HEK293 (cell line): ENCODE measurements around the gene STRN3.

Source experiments
- CTCF ChIA-PET: fragments of 350-600 bp; formaldehyde crosslinking; extraction: SDS; loops from one replicate; lab custom pipeline; 2021; ENCODE audit warnings: antibody characterized with exemption; lab: Yijun Ruan, JAX
- POLR2A ChIA-PET: fragments of 300-600 bp; formaldehyde crosslinking; extraction: SDS; loops from one replicate; lab custom pipeline; 2020; ENCODE audit warnings: antibody characterized with exemption, inconsistent platforms; lab: Yijun Ruan, JAX
- H3K27ac ChIP-seq: fragments of 200-500 bp; sonication (Bioruptor generic); 2 replicates; pipeline ENCODE4 v1.5.1; 2014; ENCODE audit warnings: low read depth, low read length, control low read depth, inconsistent platforms; ENCODE audit errors: extremely low read depth
- H3K36me3 ChIP-seq, 2 experiments: fragments of 200-500 bp in 1 of 2; sonication (Bioruptor generic) in 1 of 2; 1 replicate in 1 of 2; 2 replicates in 1 of 2; pipeline ENCODE4 v1.5.1; 2014 to 2017; ENCODE audit warnings: inconsistent platforms in 2 of 2, low read length in 2 of 2; ENCODE audit not compliant: control insufficient read depth in 2 of 2, insufficient read depth in 1 of 2
- H3K4me1 ChIP-seq: fragments of 200-500 bp; sonication (Bioruptor generic); 2 replicates; pipeline ENCODE4 v1.5.1; 2014; ENCODE audit warnings: mild to moderate bottlenecking, low read length, inconsistent platforms; ENCODE audit not compliant: control insufficient read depth, insufficient read depth
- H3K4me3 ChIP-seq: 2 replicates; pipeline ENCODE4 v1.5.1; 2011; ENCODE audit warnings: low read depth, mild to moderate bottlenecking, control low read depth, low read length, moderate library complexity
- H3K9me3 ChIP-seq: fragments of 200-500 bp; sonication (Bioruptor generic); 2 replicates; pipeline ENCODE4 v1.5.1; 2014; ENCODE audit warnings: low read depth, low read length, inconsistent platforms; ENCODE audit not compliant: control insufficient read depth, insufficient read depth
- IKZF3 ChIP-seq: fragments of 450-650 bp; IDR thresholded peaks from 2 replicates; pipeline ENCODE4 v1.5.0; 2018; ENCODE audit warnings: missing biosample characterization, mild to moderate bottlenecking, missing genetic modification characterization, moderate library complexity
- KLF9 ChIP-seq: fragments of 450-650 bp; formaldehyde crosslinking; IDR thresholded peaks from 2 replicates; pipeline ENCODE4 v1.5.1; 2016; ENCODE audit warnings: missing biosample characterization, missing genetic modification characterization, low read depth
- REPIN1 ChIP-seq: fragments of 450-650 bp; formaldehyde crosslinking; IDR thresholded peaks from 2 replicates; pipeline ENCODE4 v1.5.1; 2017; ENCODE audit warnings: missing biosample characterization, missing genetic modification characterization, low read depth
- SP7 ChIP-seq: fragments of 450-650 bp; formaldehyde crosslinking; IDR thresholded peaks from 2 replicates; pipeline ENCODE4 v1.5.1; 2016; ENCODE audit warnings: missing biosample characterization, missing genetic modification characterization
- ZNF112 ChIP-seq: fragments of 450-650 bp; formaldehyde crosslinking; IDR thresholded peaks from 2 replicates; pipeline ENCODE4 v1.5.0; 2017; ENCODE audit warnings: missing biosample characterization, missing genetic modification characterization
- ZNF157 ChIP-seq: fragments of 450-650 bp; formaldehyde crosslinking; IDR thresholded peaks from 2 replicates; pipeline ENCODE4 v1.5.1; 2016; ENCODE audit warnings: missing biosample characterization, missing genetic modification characterization
- ZNF23 ChIP-seq: fragments of 450-650 bp; formaldehyde crosslinking; IDR thresholded peaks from 2 replicates; pipeline ENCODE4 v1.5.1; 2016; ENCODE audit warnings: missing biosample characterization, missing genetic modification characterization, borderline replicate concordance
- ZNF239 ChIP-seq: fragments of 450-650 bp; formaldehyde crosslinking; IDR thresholded peaks from 2 replicates; pipeline ENCODE4 v1.5.1; 2016; ENCODE audit warnings: missing biosample characterization, missing genetic modification characterization
- ZNF24 ChIP-seq: fragments of 450-650 bp; formaldehyde crosslinking; IDR thresholded peaks from 2 replicates; pipeline ENCODE4 v1.5.1; 2016; ENCODE audit warnings: missing biosample characterization, missing genetic modification characterization
- ZNF266 ChIP-seq: fragments of 450-650 bp; formaldehyde crosslinking; IDR thresholded peaks from 2 replicates; pipeline ENCODE4 v1.5.1; 2016; ENCODE audit warnings: missing biosample characterization, missing genetic modification characterization, low read depth
- ZNF302 ChIP-seq: fragments of 450-650 bp; formaldehyde crosslinking; IDR thresholded peaks from 2 replicates; pipeline ENCODE4 v1.5.1; 2016; ENCODE audit warnings: missing biosample characterization, missing genetic modification characterization, low read depth
- ZNF335 ChIP-seq: fragments of 450-650 bp; formaldehyde crosslinking; conservative IDR thresholded peaks from 2 replicates; pipeline ENCODE4 v1.5.1; 2016; ENCODE audit warnings: missing biosample characterization, missing genetic modification characterization
- ZNF521 ChIP-seq: fragments of 450-650 bp; formaldehyde crosslinking; IDR thresholded peaks from 2 replicates; pipeline ENCODE4 v1.5.1; 2017; ENCODE audit warnings: missing biosample characterization, mild to moderate bottlenecking, missing genetic modification characterization
- ZNF621 ChIP-seq: fragments of 450-650 bp; formaldehyde crosslinking; IDR thresholded peaks from 2 replicates; pipeline ENCODE4 v1.5.1; 2017; ENCODE audit warnings: missing biosample characterization, missing genetic modification characterization
- ZNF660 ChIP-seq: fragments of 450-650 bp; IDR thresholded peaks from 2 replicates; pipeline ENCODE4 v1.5.1; 2018; ENCODE audit warnings: missing biosample characterization, mild to moderate bottlenecking, missing genetic modification characterization
- ZNF830 ChIP-seq: fragments of 450-650 bp; IDR thresholded peaks from 2 replicates; pipeline ENCODE4 v1.5.0; 2018; ENCODE audit warnings: missing biosample characterization, missing genetic modification characterization, low read depth, mild to moderate bottlenecking, moderate library complexity
- ZNF837 ChIP-seq: fragments of 450-650 bp; formaldehyde crosslinking; IDR thresholded peaks from 2 replicates; pipeline ENCODE4 v1.5.1; 2016; ENCODE audit warnings: missing biosample characterization, missing genetic modification characterization
- TF ChIP-seq, protein P1 (sequence below): fragments of 450-650 bp; IDR thresholded peaks from 2 replicates; pipeline ENCODE4 v1.5.1; 2018; ENCODE audit warnings: missing biosample characterization, mild to moderate bottlenecking, missing genetic modification characterization
- TF ChIP-seq, protein P2 (sequence below): fragments of 450-650 bp; formaldehyde crosslinking; IDR thresholded peaks from 2 replicates; pipeline ENCODE4 v1.5.1; 2016; ENCODE audit warnings: missing biosample characterization, missing genetic modification characterization
- TF ChIP-seq, protein P3 (sequence below): fragments of 450-650 bp; formaldehyde crosslinking; IDR thresholded peaks from 2 replicates; pipeline ENCODE4 v1.5.1; 2017; ENCODE audit warnings: missing biosample characterization, missing genetic modification characterization
- TF ChIP-seq, protein P4 (sequence below): fragments of 450-650 bp; formaldehyde crosslinking; IDR thresholded peaks from 2 replicates; pipeline ENCODE4 v1.5.1; 2016; ENCODE audit warnings: missing biosample characterization, missing genetic modification characterization
- TF ChIP-seq, protein P5 (sequence below): fragments of 450-650 bp; formaldehyde crosslinking; IDR thresholded peaks from 2 replicates; pipeline ENCODE4 v1.5.1; 2017; ENCODE audit warnings: missing biosample characterization, missing genetic modification characterization
- TF ChIP-seq, protein P6 (sequence below): fragments of 450-650 bp; formaldehyde crosslinking; IDR thresholded peaks from 2 replicates; pipeline ENCODE4 v1.5.1; 2016; ENCODE audit warnings: missing biosample characterization, missing genetic modification characterization

STRN3 gene

DNA sequence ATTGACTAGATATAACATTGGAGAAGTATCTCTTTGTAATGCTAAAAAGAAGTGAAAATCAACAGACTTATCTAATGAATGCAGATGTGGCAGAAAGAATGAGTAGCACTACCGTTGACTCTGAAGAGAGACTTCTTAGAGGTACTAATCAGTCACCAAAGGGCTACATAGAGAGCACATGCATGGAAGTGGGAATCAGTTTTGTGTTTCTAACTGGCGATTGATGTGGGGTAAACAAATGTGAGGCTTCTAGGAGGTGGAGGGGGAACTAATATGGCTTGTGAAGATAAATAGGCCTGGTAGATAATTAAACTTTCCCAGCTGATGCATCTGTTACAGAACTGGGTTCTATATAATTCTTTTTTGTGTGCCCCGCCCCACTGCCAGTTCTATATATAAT lies 141.3 kb downstream of the STRN3 start:
- Histone ChIP-seq H3K9me3 (no peaks in the 10 kb centered on the region), H3K36me3 (peaks cover 68 to 84% of the 10 kb centered on the region in 2 experiments), H3K27ac (no peak overlapping the region), H3K4me3 (no peak overlapping the region), H3K4me1 (no peaks in the 10 kb centered on the region)
- TF ChIP-seq IKZF3 (tag by site-specific recombination), result no peak
- TF ChIP-seq, protein P1, sequence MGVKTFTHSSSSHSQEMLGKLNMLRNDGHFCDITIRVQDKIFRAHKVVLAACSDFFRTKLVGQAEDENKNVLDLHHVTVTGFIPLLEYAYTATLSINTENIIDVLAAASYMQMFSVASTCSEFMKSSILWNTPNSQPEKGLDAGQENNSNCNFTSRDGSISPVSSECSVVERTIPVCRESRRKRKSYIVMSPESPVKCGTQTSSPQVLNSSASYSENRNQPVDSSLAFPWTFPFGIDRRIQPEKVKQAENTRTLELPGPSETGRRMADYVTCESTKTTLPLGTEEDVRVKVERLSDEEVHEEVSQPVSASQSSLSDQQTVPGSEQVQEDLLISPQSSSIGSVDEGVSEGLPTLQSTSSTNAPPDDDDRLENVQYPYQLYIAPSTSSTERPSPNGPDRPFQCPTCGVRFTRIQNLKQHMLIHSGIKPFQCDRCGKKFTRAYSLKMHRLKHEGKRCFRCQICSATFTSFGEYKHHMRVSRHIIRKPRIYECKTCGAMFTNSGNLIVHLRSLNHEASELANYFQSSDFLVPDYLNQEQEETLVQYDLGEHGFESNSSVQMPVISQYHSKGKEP (tag by site-specific recombination), result no peak
- no peak for TF ChIP-seq ZNF335 (tag by site-specific recombination)
- no peak for TF ChIP-seq ZNF239 (tag by site-specific recombination)
- TF ChIP-seq ZNF660, result no peak
- no peak for TF ChIP-seq ZNF157 (tag by site-specific recombination)
- no peak for TF ChIP-seq ZNF266 (tag by site-specific recombination)
- no peak for TF ChIP-seq ZNF23 (tag by site-specific recombination)
- no peak for TF ChIP-seq ZNF302
- TF ChIP-seq, protein P2, sequence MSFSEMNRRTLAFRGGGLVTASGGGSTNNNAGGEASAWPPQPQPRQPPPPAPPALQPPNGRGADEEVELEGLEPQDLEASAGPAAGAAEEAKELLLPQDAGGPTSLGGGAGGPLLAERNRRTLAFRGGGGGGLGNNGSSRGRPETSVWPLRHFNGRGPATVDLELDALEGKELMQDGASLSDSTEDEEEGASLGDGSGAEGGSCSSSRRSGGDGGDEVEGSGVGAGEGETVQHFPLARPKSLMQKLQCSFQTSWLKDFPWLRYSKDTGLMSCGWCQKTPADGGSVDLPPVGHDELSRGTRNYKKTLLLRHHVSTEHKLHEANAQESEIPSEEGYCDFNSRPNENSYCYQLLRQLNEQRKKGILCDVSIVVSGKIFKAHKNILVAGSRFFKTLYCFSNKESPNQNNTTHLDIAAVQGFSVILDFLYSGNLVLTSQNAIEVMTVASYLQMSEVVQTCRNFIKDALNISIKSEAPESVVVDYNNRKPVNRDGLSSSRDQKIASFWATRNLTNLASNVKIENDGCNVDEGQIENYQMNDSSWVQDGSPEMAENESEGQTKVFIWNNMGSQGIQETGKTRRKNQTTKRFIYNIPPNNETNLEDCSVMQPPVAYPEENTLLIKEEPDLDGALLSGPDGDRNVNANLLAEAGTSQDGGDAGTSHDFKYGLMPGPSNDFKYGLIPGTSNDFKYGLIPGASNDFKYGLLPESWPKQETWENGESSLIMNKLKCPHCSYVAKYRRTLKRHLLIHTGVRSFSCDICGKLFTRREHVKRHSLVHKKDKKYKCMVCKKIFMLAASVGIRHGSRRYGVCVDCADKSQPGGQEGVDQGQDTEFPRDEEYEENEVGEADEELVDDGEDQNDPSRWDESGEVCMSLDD (tag by site-specific recombination), result no peak
- TF ChIP-seq ZNF521, result no peak
- TF ChIP-seq, protein P3, sequence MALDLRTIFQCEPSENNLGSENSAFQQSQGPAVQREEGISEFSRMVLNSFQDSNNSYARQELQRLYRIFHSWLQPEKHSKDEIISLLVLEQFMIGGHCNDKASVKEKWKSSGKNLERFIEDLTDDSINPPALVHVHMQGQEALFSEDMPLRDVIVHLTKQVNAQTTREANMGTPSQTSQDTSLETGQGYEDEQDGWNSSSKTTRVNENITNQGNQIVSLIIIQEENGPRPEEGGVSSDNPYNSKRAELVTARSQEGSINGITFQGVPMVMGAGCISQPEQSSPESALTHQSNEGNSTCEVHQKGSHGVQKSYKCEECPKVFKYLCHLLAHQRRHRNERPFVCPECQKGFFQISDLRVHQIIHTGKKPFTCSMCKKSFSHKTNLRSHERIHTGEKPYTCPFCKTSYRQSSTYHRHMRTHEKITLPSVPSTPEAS, result no peak
- TF ChIP-seq, protein P4, sequence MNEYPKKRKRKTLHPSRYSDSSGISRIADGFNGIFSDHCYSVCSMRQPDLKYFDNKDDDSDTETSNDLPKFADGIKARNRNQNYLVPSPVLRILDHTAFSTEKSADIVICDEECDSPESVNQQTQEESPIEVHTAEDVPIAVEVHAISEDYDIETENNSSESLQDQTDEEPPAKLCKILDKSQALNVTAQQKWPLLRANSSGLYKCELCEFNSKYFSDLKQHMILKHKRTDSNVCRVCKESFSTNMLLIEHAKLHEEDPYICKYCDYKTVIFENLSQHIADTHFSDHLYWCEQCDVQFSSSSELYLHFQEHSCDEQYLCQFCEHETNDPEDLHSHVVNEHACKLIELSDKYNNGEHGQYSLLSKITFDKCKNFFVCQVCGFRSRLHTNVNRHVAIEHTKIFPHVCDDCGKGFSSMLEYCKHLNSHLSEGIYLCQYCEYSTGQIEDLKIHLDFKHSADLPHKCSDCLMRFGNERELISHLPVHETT (tag by site-specific recombination), result no peak
- no peak for TF ChIP-seq REPIN1 (tag by site-specific recombination)
- ChIA-PET POLR2A (no interaction called here), CTCF (no interaction called here)

DNA sequence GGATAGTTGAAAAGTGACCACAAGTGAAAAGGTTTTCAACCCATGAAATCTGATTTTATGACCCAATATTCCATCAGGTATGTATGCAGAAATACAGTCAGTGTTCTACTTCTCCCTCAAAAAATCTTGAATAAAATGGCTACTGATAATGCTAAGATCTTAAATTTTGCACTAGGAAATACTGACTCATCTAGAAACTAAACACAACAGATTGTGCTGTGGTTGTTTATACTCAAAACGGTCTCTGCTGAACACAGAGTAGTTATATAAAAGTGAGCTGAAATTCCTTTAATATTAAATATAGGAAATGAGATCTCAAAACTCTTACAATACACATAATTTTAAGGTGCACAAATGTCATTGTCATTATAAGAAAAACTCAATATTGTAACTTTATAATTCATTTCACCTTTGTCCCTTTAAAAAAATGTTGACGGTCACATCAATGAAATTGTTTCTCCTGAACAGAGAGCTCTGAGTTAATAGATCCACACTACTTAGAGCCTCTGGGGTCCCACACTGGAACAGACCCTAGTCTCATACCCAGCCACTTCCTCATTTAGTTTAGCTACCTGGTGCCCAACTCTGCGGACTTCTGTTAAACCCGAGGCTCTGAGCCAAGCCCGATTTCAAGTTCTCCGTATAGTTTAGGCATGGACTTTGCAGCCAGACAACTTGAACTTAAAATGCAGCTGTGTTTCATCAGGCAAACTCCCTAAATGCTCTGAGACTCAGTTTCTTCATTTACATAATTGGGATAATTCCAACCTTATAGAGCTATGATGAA lies 142.5 kb downstream of the STRN3 start:
- H3K27ac ChIP-seq, result no peak overlapping the region
- no peak overlapping the region for H3K4me3 ChIP-seq
- no peaks in the 10 kb centered on the region for H3K9me3 ChIP-seq
- H3K4me1 ChIP-seq, result no peaks in the 10 kb centered on the region
- ChIA-PET POLR2A (interaction anchor here (0.5 kb wide), 1 partner anchor 231 kb away, joined by 3 read pairs; no protein-coding TSS in a partner anchor), CTCF (interaction anchor here (0.7 kb wide), 1 partner anchor 407 kb away, joined by 4 read pairs; no protein-coding TSS in a partner anchor)
- peaks cover 71 to 84% of the 10 kb centered on the region in 2 experiments for H3K36me3 ChIP-seq
- TF ChIP-seq, protein P5, sequence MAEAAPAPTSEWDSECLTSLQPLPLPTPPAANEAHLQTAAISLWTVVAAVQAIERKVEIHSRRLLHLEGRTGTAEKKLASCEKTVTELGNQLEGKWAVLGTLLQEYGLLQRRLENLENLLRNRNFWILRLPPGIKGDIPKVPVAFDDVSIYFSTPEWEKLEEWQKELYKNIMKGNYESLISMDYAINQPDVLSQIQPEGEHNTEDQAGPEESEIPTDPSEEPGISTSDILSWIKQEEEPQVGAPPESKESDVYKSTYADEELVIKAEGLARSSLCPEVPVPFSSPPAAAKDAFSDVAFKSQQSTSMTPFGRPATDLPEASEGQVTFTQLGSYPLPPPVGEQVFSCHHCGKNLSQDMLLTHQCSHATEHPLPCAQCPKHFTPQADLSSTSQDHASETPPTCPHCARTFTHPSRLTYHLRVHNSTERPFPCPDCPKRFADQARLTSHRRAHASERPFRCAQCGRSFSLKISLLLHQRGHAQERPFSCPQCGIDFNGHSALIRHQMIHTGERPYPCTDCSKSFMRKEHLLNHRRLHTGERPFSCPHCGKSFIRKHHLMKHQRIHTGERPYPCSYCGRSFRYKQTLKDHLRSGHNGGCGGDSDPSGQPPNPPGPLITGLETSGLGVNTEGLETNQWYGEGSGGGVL, result no peak
- no peak for TF ChIP-seq ZNF837
- TF ChIP-seq ZNF112 (tag by site-specific recombination), result no peak
- no peak for TF ChIP-seq ZNF830 (tag by site-specific recombination)
- no peak for TF ChIP-seq KLF9 (tag by site-specific recombination)
- TF ChIP-seq, protein P6, sequence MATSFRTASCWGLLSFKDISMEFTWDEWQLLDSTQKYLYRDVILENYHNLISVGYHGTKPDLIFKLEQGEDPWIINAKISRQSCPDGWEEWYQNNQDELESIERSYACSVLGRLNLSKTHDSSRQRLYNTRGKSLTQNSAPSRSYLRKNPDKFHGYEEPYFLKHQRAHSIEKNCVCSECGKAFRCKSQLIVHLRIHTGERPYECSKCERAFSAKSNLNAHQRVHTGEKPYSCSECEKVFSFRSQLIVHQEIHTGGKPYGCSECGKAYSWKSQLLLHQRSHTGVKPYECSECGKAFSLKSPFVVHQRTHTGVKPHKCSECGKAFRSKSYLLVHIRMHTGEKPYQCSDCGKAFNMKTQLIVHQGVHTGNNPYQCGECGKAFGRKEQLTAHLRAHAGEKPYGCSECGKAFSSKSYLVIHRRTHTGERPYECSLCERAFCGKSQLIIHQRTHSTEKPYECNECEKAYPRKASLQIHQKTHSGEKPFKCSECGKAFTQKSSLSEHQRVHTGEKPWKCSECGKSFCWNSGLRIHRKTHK (tag by site-specific recombination), result no peak
- TF ChIP-seq ZNF157 (tag by site-specific recombination), result no peak
- TF ChIP-seq SP7 (tag by site-specific recombination), result no peak
- TF ChIP-seq ZNF621 (tag by site-specific recombination), result no peak
- no peak for TF ChIP-seq ZNF24 (tag by site-specific recombination)
